SK-N-SH treated with all-trans-retinoic acid at 6 μM for 48 hours (cell line): Measurements from ENCODE around the gene ARL5A.

Source experiments
- ESRRG ChIP-seq: fragments of 250-450 bp; sonication (Bioruptor Pico); IDR thresholded peaks from 2 replicates; pipeline ENCODE4 v1.6.1; 2021; ENCODE audit warnings: mild to moderate bottlenecking
- RARB ChIP-seq: fragments of 250-450 bp; sonication (Bioruptor Pico); IDR thresholded peaks from 2 replicates; pipeline ENCODE4 v1.8.0; 2021; ENCODE audit warnings: mild to moderate bottlenecking, moderate library complexity

DNA sequence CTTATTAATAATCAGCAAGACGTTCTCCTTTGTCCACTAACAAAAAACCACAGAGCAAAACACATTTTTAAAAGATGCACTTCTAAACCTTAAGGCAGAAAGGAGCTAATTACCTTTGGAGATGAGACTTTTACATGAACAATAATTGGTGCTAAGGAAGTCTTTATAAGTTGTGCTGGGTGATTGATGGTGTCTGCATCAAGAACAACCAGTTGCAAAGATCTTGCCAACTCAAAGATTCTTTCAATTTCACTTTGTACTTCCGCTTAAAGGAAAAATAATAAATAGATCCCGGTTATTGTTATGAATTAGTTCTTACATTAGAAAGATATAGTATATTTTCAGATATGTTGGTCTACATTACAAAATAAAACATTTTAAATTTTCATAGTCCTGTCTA is 26.9 kb upstream of the ARL5A start:
- TF ChIP-seq RARB (CRISPR knock-in tag) (no peak), ESRRG (CRISPR knock-in tag) (no peak)
